Posterior vena cava (tissue), 2 donors: ENCODE results near the gene PAXIP1. TPM values are rescaled to one million over a fixed set of nuclear protein-coding genes. Genes with fewer than 3 reads are reported as not detected.
"Not testable (repeated sequence)": the region's sequence is repeated elsewhere in the genome, so short reads cannot be mapped to it uniquely, and the experiment has no call there.

Experiments used
- DNase-seq: peaks from one replicate; pipeline ENCODE4 v3.0.0-alpha.2; 2020; ENCODE audit warnings: low spot score
- intact Hi-C, 2 donors: fragments of 100-400 bp; cut with DNase I; formaldehyde crosslinking; loops; one replicate each; pipeline versions ENCODE4 v1.14.1 to v1.14.2; 2022 to 2023
- total RNA-seq, 2 donors: library from RNA; stranded (reverse); fragmentation: NEBNext Ultra II Directional; extraction: Animal tissue kit (Norgen Biotek cat#: 25700); gene quantifications; one replicate each; pipeline ENCODE4 v1.2.1, GENCODE V29; 2021
- donor health status: DM: yes; HTN: yes; CAD: no.
- donor health status: DM: yes; HTN: yes; CAD: no.

Gene PAXIP1
- total RNA-seq, 2 donors from 2014 or later: 7.0 to 7.4 TPM

DNA sequence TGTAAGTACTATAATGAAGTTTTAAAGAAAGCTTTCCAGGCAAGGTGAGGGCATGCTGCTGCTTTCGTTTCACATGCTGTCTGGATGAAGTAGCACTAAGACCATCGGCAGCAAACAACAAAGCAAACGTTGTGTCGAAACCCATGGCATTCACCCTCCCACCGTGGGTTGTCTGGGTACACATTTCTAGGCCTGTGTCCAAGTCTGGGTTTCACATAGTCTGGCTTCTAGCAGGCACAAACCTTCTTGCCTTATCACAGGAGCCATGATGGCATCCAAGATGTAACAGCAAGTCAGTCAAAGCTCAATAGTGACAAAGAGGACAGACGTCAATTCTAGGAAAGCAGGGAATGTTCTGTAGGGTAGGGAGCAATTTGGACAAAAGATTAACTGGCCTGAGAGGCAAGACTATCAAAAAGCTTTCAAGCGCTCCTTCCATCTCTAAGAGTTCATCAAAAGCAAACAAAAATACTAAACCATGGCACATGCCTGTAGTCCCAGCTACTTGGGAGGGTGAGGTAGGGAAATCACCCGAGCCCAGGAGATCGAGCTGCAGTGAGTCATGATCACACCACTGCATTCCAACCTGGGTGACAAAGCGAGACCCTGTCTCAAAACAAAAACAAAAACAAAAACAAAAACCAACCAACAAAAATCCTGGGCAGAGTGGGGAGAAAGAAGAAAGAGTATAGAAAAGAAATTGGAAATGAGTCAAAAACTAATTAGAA lies 42.7 kb downstream of the PAXIP1 start:
- intact Hi-C loops: no loop called here
- DNase-seq: no peak

DNA sequence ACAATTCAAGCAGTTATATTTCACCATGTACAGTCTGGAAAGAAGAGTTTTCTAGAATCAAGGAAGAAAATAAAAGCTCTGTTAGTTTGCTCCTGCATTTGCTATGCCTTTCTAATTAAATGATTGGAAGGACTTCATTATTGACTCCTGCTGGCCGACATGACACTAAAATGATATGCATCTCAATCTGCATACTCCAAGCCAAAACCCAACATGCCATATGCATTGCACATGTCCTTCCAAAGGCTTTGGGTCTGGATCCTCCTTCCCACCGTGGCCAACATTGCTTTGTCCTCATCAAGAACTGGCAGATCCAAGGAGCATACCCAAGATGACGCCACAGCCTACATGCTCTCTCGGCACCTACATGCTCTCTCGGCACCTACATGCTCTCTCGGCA lies 46.5 kb downstream of the PAXIP1 start:
- DNase-seq: no peak
- intact Hi-C loops: no loop called here

DNA sequence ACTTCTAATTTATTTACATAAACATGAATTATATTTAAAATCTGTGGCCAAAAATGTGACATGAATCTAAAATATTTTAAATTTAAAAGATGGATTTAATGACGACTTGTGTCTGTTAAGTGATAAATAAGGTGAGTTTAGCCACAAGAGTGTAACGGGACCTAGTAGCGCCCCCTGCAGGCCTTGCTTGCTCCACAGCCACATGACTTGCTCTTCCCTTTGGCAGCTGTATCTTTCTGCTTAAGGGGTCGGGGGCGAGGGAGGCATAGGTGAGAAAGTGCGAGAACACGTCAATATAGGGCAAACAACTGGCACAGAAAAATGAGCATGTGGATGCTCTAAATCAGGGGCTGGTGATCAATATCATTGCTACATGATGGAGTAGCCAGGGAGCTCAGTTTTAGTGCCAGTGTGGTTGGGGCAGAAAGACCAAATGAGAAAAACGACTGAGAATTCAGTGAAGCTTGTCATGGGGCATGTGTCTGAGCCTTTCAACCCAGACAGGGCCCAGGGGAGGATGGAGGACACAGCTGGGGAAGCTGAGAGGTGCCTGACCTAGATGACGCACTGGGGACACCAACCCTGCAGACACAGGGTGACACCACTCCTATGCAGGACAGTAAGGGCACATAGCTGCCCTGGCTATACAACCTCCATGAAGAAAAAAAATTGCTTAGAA lies 49.8 kb downstream of the PAXIP1 start:
- intact Hi-C loops: no loop called here
- DNase-seq: peak; percentile 85

DNA sequence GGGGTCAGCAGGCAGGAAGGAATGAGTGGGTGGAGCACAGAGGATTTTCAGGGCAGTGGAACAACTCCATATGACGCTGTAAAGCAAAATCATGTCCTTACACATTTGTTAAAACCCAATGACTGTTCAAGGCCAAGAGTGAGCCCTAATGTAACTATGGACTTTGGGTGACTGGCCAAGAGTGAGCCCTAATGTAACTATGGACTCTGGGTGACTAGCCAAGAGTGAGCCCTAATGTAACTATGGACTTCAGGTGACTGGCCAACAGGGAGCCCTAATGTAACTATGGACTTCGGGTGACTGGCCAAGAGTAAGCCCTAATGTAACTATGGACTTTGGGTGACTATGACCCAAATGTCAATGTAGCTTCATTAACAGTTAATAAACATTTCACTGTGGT lies 52.0 kb downstream of the PAXIP1 start:
- intact Hi-C loops: no loop called here
- no peak for DNase-seq

DNA sequence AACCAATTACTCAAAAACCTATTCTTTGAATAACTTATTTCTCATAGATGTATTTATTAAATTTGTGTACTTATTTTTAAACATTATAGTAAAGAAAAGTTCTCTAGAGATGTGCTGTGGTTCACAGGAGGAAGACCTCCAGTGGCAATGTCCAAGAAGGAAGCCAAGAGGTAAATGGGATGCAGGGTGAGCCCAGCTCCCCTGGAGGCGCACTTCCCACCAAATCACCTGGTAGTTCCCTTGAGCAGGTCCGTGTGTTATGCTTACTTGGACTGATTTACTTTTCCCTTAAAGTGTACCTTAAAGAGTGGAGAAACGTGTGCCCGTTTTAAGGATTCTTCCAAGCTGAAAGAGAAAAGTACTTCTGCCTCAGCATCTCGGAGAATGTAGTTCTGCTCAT lies 55.3 kb downstream of the PAXIP1 start:
- intact Hi-C loops: no loop called here
- DNase-seq: no peak

DNA sequence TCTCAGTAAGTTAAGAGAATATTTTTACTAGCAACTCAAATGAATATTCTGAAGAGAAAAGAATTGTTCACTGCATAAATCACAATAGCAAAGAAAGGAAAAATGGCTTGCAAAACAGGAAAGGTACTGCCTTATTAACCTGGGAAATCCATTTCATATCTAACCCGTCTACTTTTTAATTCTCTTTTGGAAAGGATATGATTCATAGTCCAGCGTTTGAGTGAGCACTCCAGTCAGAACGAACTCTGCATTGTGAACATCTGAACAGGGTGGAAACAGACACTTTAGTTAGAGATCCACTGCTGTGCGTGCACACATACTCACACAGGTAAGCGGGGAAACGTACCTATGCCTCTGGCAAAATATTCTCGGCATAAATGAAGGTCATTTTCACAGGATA lies 56.8 kb downstream of the PAXIP1 start:
- intact Hi-C loops: no loop called here
- DNase-seq: no peak

DNA sequence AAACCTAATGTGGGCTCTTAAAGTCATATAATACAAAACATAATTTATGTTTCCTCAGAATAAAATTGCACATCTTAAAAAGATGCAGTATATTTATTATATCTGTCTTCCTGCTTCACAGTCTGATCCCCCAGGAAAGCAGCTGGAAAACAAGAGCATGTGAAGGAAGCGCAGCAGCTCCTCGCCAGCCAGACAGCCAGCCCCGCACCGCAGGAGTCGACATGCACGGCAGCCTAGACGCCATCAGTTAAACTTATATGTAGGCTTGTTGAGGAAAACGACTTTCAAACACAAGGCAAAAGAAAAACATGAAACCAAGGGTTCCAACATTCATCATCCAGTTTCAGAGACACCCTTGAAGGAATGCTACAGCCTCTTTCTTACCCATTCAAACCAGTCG lies 59.0 kb downstream of the PAXIP1 start:
- no peak for DNase-seq
- intact Hi-C loops: no loop called here

DNA sequence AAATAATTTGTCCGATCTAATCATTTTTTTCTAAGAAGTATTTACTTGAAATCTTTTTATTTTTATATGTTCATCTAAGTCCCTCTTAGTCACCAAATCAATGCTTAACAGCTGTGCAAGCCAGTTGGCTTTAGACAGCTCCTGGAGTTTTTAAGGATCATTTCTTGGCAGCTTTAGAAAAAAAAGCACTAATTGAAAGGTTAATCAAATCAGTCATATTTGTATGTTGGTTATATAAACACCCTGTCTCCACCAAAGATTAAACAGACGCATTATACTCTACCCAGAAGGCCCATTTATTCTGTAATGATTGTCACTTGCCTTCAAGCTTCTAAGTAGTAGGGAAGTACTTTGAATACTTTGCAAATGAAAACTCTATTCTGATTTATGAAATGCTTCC lies 60.2 kb downstream of the PAXIP1 start:
- no peak for DNase-seq
- intact Hi-C loops: no loop called here

DNA sequence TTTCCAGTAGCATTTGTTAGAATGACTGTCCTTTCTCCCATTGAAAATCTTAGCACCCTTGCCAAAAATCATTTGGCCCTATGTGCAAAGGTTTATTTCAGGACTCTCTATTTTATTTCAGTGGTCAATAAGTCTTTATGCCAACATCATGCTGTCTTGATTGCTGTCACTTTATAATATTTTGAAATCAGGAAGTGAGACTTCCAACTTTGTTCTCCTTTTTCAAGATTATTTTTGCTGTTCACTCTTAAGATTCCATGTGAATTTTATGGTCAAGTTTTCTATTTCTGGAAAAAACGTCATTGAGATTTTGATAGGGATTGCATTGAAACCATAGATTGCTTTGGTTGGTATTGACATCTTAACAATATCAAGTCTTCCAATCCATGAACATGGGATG lies 65.1 kb downstream of the PAXIP1 start:
- DNase-seq: no peak
- intact Hi-C loops: no loop called here

DNA sequence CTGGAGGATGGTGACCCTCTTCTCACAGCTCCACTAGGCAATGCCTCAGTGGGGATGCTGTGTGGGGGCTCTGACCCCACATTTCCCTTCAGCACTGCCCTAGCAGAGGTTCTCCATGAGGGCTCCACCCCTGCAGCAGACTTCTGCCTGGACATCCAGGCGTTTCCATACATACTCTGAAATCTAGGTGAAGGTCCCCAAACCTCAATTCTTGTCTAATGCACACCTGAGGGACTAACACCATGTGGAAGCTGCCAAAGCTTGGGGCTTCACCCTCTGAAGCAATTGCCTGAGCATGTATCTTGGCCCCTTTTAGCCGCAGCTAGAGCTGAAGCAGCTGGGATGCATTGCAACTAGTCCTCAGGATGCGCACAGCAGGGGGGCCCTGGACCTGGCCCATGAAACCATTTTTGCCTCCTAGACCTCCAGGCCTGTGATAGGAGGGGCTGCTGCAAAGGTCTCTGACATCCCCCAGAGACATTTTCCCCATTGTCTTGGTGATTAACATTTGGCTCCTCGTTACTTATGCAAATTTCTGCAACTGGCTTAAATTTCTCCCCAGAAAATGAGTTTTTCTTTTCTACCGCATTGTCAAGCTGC lies 68.5 kb downstream of the PAXIP1 start:
- intact Hi-C loops, DNase-seq: not testable (repeated sequence)

DNA sequence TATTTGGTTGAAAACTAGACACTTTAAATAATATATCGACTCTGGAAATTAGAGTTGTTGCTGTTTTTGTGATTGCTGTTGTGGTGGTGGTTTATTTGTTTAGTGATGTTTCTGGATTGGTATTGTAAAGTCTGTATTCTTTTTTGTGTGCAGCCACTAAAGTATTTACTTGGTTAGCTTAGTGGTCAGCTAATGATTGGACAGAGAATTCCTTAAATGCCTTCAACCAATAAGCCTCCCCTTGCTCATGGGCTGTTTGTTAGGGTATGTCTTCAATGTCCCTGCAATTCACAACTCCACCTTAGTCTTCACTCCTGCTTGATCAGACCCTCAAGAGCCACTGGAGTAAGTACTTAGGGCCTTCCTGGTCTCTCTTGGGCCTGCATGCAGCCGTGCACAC lies 71.0 kb downstream of the PAXIP1 start:
- intact Hi-C loops: no loop called here

DNA sequence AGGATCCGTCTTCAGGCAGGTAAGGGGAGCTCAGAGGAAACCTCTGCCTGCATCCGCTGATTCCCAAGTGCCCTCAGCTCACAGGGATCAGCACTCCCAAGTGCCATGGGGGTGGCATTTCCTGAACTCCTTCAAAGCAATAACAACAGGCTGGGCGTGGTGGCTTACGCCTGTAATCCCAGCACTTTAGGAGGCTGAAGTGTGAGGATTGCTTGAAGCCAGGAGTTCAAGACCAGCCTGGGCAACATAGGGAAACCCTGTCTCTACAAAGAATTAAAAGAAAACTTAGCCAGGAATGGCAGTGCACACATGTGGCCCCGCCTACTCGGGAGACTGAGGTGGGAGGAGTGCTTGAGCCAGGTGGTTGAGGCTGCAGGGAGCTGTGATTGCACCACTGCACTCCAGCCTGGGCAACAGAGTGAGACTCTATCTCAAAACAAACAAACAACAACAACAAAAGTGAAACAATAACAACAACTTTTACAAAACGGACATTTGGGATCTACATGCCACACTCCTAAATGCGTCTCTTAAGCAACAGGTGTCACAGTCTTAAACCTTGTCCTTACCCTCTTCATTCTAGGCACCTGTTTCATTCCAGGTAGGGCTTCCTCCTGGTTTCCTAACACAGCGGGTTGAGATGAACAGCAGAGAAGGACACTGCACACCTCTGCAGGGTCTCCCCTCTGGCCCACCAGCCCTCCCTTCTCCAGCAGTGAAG lies 73.8 kb downstream of the PAXIP1 start:
- intact Hi-C loops: loop anchor here in 1 of 2 donors (5.0 to 10.0 kb wide), 2 partner anchors 76 to 413 kb away; partner anchors contain the start of gene PAXIP1
- DNase-seq: no peak

More for the DNA sequence above, 71.0 kb downstream of the PAXIP1 start:
- DNase-seq: no peak

DNA sequence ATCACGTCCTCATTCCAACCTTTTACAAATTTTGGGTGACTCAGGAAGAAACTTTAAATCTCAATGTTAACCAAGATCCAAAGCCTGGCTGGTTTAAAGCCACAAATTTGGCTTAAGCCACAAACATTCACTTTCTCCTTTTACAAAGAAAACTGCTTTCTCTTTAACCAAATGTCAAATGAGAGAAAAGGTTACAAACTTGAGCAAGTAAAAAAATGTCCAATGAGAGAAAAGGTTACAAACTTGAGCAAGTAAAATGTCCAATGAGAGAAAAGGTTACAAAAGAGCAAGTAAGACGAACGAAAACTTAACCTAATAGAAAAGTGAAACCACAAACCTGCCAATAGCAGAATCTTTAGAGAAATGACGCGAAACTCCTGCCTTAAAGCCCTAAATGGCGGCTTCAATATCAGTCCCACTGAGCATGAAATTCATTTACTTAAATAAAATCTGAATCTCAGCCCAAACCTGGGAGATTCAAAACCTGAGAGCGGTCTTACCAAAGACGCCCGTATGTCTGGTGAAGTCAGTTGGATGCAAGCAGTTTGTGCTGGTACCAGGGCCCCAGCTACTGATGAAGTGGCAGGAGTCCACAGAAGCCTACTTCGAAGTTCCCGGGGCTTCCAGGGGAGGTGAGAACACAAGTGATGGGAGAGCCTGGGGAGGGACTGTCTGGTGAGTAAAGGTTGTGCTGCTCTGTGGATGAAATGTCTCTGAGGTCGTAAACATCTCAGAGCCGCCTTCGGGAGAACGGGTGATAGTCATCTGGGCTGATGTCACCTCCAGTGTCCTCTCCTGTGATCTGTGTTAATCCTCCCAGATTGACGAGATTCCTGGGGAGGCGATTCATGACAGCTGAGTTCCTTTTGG lies 74.6 kb downstream of the PAXIP1 start:
- intact Hi-C loops: loop anchor here in 1 of 2 donors (5.0 to 10.0 kb wide), 2 partner anchors 76 to 414 kb away; partner anchors contain the start of gene PAXIP1
- no peak for DNase-seq

DNA sequence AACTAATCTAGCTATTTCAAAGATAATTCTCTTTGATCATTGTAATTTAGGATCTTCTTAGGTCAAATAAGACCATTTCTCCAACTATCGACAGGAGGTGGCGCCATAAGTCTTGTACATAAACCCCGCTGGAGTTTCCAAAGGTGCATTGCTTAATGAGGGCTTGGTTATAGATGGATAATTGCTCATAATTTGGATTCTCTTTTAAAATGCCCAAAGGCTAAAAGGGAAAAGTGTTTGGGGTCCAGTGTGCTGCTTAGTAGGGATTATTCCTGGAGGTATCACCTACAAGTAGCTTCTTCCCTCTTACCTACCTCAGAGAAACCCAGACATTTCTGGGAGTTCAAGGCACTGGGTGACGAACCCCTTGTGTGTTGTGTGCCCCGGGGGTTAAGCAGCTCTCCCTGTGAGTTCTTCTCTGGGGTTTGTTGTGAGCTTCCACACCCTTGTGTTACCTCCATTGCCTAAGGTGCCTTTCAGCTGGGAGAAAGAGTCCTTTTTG lies 75.2 kb downstream of the PAXIP1 start:
- intact Hi-C loops: loop anchor here in 1 of 2 donors (5.0 to 10.0 kb wide), 2 partner anchors 77 to 415 kb away; partner anchors contain the start of gene PAXIP1
- DNase-seq: no peak

DNA sequence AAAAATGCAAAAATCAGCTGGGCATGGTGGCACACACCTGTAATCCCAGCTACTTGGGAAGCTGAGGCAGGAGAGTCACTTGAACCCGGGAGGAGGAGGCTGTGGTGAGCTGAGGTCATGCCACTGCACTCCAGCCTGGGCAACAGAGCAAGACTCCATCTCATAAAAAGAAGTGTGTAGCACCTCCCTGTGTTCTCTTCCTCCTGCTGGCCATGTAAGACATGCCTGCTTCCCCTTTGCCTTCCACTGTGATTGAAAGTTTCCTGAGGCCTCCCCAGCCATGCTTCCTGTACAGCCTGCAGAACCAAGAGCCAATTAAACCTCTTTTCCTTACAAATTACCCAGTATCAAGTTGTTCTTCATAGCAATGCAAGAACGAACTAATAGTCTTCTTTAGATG lies 80.5 kb downstream of the PAXIP1 start:
- intact Hi-C loops: loop anchor here in 1 of 2 donors (10.0 kb wide), 1 partner anchor 82 kb away; the partner anchor contains the start of gene PAXIP1
- DNase-seq: not testable (repeated sequence)

DNA sequence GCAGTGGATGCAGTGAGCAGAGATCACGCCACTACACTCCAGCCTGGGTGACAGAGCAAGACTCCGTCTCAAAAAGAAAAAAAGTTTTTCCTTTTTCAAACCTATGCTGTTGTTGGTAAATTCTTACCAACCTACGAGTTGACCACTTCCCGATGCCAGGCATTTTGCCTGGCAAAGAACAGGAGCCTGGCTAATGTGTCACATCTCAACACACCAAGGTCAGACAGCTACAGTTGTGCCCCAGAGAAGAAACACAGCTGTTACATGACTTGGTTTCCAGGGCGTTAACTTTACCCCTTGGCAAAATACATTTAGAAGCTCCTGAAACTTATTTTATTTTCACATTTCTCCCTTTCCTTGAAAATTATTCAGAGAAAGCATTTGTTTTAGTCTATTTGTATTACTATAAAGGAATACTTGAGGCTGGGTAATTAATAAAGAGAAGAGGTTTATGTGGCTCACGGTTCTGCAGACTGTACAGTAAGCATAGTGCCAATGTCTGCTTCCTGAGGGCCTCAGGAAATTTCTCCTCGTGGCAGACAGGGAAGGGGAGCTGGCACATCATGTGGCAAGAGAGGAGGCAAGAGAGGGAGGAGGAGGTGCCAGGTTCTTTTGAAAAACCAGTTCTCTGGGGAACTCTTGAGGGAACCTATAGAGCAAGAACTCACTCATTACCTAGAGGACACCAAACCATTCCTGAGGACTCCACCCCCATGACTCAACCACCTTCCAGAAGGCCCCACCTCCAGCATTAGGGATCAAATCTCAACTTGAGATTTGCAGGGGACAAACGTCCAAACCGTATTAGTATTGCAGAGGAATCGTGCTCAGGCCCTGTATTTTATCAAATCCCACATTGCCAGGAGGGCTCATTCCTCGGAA lies 83.3 kb downstream of the PAXIP1 start:
- no peak for DNase-seq
- intact Hi-C loops: loop anchor here in 1 of 2 donors (10.0 kb wide), 1 partner anchor 85 kb away; the partner anchor contains the start of gene PAXIP1

DNA sequence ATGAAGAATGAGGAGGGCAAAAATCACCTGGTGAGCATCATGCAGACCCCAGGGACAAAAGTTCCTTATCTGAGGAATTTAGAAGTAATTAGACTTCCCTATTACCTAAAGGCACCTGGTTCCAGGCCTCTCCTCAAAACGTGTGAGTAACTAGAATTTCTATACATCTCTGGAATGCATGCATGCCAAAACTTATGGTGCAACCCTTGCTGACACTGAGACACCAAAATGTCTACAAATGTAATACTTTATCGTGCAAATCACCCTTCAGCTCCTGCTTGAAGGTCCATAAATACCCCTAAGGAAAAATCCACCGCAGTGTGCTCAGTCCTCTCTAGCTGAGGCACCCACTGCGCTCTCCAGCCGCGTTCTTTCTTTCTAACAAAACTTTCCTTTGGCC lies 84.2 kb downstream of the PAXIP1 start:
- no peak for DNase-seq
- intact Hi-C loops: no loop called here

DNA sequence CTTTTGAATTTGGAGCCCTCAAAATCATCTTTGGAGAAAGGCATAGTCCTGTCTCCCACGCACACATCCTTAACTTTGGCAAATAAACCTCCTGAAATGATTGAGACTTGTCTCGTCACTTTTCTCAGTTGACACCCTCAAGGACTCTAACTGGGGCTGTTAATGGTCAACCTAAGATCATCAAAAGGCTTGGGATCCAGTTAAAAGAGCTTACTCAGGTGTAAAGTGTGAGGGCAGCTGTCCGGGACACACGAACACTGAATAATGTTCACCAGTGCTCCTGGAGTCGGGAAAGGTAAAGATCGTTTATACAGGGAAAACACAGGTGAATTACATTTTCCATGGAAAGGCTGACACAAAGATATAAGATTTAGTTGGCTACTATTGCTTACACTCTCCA lies 84.7 kb downstream of the PAXIP1 start:
- no peak for DNase-seq
- intact Hi-C loops: no loop called here
